AG09319 (cell line): ENCODE data around the gene CDX1.
A peak's percentile ranks its signal among the peaks of the same experiment; 100 is the strongest.

Source experiments
- DNase-seq: peaks from one replicate; pipeline ENCODE4 v3.0.0-alpha.2; 2010; ENCODE audit warnings: low read depth; ENCODE audit errors: extremely low read depth
- CTCF ChIP-seq: IDR thresholded peaks from 2 replicates; pipeline ENCODE4 v1.5.1; 2011; ENCODE audit warnings: low read depth, mild to moderate bottlenecking, inconsistent platforms, low read length, moderate library complexity

CDX1 gene

GRCh38 chr5:150217038-150217437 lies 50.5 kb downstream of the CDX1 start:
- no peak for DNase-seq

GRCh38 chr5:150217873-150218692 lies 51.5 kb downstream of the CDX1 start:
- TF ChIP-seq CTCF: peak; percentile 76
- peak; percentile 59 for DNase-seq

More at GRCh38 chr5:150217038-150217437, 50.5 kb downstream of the CDX1 start:
- TF ChIP-seq CTCF: no peak

- no peak for TF ChIP-seq CTCF
- no peak for DNase-seq
Measured at GRCh38 chr5:150218693-150219035, 52.1 kb downstream of the CDX1 start.

GRCh38 chr5:150219142-150219541 lies 52.6 kb downstream of the CDX1 start:
- DNase-seq: no peak
- no peak for TF ChIP-seq CTCF

GRCh38 chr5:150219861-150220260 lies 53.3 kb downstream of the CDX1 start:
- no peak for TF ChIP-seq CTCF
- DNase-seq: no peak

- DNase-seq: no peak
- no peak for TF ChIP-seq CTCF
Measured at GRCh38 chr5:150221471-150221870, 54.9 kb downstream of the CDX1 start.

- no peak for TF ChIP-seq CTCF
- DNase-seq: no peak
Measured at GRCh38 chr5:150222906-150223305, 56.3 kb downstream of the CDX1 start.
